SH-SY5Y (cell line): ENCODE results near the gene SOWAHA.

Experiments
- GATA2 ChIP-seq: IDR thresholded peaks from 2 replicates; pipeline ENCODE4 v1.6.1; 2011; ENCODE audit warnings: mild to moderate bottlenecking, low read depth, low read length
- GATA3 ChIP-seq: IDR thresholded peaks from 2 replicates; pipeline ENCODE4 v1.6.1; 2011; ENCODE audit warnings: low read depth, mild to moderate bottlenecking, low read length, moderate library complexity

GRCh38 chr5:132865668-132866341, 52.7 kb downstream of the SOWAHA start:
- TF ChIP-seq GATA3 (no peak), GATA2 (no peak)
